ENCODE measurements around the gene SF3B6.

DNA sequence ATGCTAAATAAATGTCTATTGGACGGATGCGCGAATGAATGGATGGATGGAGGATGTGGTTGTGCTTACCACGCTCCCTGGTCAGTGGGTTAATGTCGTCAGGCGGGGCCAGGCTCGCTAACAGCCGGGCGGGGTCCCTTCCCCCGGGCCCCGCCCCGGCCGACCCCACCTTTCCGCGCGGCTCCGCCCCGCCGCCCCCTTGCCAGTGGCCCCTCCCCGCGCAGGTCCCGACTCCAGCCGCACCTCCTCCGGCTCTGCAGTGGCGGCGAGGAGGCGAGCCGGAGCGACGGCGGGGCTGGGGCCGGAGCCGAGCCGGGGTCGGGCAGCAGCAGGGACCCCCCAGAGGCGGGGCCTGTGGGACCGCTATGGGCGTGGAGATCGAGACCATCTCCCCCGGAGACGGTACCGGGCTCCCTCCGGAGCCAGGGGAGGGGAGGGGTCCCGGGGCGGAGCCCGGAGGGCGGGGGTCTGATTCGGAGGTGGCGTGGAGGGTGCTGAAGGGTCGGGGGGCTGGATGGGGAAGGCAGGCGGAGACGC lies 26.6 kb downstream of the SF3B6 start, which contains the start of gene FKBP1B:
- TF ChIP-seq, protein P1, sequence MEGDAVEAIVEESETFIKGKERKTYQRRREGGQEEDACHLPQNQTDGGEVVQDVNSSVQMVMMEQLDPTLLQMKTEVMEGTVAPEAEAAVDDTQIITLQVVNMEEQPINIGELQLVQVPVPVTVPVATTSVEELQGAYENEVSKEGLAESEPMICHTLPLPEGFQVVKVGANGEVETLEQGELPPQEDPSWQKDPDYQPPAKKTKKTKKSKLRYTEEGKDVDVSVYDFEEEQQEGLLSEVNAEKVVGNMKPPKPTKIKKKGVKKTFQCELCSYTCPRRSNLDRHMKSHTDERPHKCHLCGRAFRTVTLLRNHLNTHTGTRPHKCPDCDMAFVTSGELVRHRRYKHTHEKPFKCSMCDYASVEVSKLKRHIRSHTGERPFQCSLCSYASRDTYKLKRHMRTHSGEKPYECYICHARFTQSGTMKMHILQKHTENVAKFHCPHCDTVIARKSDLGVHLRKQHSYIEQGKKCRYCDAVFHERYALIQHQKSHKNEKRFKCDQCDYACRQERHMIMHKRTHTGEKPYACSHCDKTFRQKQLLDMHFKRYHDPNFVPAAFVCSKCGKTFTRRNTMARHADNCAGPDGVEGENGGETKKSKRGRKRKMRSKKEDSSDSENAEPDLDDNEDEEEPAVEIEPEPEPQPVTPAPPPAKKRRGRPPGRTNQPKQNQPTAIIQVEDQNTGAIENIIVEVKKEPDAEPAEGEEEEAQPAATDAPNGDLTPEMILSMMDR (IDR thresholded peaks at IDR 0.05) = no peak
- TF ChIP-seq POLR2AphosphoS5 (IDR thresholded peaks at IDR 0.05) = no peak
- TF ChIP-seq POLR2A (IDR thresholded peaks at IDR 0.05) = no peak

Measured in breast epithelium (tissue), 3 donors.